GM21528 (cell line): Measurements from ENCODE around the gene STYX.
"Not testable (repeated sequence)": the region's sequence is repeated elsewhere in the genome, so short reads cannot be mapped to it uniquely, and the experiment has no call there.

Source experiments
- ATAC-seq: cut with Tn5 transposase; IDR thresholded peaks from one replicate; pipeline ENCODE4 v1.9.1; 2021; ENCODE audit warnings: mild to moderate bottlenecking, moderate library complexity; ENCODE audit not compliant: unreplicated experiment, low FRiP score

Gene STYX

DNA sequence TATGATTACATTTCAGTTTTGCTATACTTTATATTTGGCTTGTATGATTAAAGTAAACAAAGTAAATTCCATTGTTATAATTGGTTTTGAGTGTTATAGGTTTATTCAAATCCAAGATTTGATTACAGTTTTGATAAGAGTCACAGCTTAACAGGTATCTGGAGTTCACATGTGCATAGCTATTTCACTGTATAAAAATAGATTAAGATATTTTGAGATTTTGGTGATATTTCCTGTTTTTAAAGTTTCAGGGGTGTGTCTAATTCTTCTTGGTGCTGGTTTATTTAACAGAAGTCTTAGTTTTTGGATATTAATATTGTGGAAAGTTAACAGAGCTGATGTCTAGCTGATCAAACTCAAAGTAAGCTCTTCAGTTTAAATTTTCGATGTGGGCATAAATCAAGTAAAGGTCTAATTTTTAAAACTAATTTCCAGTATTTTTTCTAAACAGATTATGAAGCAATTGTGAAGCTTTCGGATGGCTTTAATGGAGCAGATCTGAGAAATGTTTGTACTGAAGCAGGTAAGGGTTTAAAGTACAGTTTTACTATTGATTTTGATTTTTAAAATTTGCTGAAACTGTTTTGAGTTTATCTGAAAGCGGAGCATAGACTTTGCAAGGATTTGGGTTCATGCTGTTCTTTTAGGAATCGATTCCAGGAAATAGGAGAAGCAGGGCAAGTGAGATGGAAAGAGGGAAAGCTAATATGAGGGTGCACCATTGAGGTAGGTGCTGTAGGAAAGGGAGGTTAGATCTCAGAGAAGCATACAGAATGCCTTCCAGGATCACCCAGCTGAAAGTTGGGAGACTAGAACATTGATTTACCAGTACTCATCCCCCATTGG lies 6.2 kb upstream of the STYX start:
- ATAC-seq: no peak

DNA sequence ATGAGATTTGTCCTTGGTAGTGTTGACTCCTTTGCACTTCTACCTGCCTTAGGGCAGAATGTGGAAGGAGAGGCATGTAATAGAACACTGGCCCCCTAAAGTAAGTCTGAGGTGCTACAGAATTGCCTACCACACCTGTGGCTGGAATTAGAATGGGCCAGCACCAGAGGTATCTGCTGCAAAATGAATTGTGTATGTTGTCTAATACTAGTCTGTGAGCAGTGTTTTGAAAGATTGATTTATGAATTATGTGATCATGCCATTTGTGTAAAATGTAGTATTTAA lies 5.7 kb upstream of the STYX start:
- ATAC-seq: no peak

DNA sequence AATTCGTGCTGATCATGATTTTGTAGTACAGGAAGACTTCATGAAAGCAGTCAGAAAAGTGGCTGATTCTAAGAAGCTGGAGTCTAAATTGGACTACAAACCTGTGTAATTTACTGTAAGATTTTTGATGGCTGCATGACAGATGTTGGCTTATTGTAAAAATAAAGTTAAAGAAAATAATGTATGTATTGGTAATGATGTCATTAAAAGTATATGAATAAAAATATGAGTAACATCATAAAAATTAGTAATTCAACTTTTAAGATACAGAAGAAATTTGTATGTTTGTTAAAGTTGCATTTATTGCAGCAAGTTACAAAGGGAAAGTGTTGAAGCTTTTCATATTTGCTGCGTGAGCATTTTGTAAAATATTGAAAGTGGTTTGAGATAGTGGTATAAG lies 2.5 kb upstream of the STYX start:
- ATAC-seq: not testable (repeated sequence)

DNA sequence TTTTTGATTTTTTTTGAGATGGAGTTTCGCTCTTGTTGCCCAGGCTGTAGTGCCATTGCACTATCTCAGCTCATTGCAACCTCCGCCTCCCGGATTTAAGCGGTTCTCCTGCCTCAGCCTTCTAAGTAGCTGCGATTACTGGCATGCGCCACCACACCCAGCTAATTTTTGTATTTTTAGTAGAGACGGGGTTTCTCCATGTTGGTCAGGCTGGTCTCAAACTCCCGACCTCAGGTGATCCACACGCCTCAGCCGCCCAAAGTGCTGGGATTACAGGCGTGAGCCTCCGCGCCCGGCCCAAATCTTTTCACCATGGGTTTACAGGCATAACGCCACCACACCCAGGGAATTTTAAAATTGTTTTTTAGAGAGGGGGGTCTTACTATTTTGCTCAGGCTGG lies 931 bp upstream of the STYX start:
- not testable (repeated sequence) for ATAC-seq

DNA sequence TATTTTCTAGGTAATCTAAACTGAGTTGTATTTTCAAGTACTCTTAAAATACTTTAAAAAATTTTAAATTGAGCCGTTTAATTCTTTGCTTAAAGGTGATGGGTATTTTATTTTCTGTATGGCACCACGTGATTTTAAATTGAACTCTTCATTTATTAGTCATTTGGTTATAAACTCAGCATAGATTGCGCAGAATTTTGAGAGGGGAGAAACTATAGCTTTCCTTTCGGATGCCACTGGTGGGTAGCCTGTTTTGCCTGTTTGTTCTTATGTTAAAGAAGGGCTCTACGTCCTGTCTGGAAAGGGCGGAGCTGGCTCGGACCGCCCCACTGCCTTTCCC lies 411 bp upstream of the STYX start:
- no peak for ATAC-seq

DNA sequence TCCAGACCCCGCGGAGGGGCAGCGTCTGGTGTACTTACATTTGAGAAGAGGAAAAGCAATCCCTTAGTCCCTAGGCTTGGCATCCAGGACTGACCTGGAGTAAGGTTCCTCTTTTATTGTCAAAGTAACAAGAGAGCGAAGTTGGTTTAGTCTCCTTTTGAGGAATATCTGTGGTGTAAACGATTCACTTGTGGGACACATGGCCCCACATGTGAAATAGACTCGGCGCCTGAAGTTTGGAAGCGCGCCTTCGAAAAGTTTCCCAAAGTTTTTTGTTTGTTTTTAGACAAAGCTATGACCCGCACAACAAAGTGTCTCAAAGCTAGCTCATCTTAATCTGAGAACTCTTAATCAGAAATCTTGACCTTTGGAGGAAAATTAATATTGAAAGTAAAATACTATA lies 744 bp downstream of the STYX start:
- no peak for ATAC-seq

DNA sequence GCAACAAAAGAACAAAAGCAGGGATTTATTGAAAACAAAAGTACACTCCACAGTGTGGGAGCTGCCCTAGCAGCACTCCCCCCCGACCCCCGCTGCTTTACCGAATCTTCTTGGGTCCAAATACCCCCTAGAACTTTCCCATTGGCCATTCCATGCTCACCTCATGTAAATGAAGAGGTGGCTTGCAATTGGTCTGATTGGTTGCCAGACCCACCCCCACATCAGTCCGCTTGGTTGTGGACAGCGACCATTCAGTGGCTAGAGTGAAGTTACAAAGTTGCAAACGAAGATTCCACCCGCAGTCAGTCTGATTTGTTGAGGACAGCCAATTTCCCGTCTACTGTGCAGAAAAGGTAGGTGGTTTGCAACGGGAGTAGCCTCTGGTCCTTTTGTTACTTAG lies 3.9 kb downstream of the STYX start:
- ATAC-seq: no peak

DNA sequence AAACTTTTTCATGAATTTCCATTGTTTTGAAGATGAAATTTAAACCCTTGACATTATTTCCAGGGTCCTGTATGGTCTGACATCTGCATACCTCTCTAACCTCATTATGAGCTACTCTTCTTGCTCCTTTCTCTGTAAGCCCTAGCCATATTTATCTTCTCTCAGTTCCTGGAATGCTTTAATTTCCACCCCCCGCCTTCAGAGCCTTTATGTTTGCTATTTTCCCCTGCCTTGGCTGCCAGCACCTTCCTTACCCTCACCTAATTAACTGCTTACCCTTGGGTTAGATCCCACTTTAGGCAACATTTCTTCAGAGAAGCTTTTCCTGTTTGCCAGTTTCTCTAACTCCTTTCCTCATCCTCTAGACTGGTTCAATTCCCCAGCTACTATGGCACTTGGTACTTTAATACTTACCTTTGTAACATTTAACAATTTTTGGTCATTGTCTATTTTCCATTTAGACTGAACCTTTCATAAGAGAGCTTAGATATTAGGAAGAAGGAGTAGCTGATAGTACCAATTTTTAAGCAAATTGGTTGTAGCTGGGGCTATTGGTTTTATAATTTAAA lies 6.0 kb downstream of the STYX start:
- ATAC-seq: no peak

DNA sequence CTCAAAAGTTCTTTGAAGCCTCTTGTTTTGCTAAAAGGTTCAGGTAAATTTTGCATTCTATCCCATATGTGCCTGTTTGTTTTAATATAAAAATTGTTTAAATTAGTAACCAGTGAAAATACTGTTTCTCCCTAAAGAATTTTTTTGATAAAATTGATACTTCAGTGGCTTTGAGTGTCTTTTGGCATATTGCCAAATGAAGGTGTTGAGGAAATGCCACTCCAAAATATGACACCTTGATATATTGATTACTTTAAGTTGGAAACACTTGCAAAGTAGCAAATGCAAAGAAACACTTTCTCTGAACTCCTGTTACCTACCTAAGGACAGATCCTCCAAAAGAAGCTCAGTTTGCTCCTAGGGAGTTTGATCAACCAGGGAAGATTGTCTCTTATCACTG lies 8.4 kb downstream of the STYX start:
- ATAC-seq: no peak

DNA sequence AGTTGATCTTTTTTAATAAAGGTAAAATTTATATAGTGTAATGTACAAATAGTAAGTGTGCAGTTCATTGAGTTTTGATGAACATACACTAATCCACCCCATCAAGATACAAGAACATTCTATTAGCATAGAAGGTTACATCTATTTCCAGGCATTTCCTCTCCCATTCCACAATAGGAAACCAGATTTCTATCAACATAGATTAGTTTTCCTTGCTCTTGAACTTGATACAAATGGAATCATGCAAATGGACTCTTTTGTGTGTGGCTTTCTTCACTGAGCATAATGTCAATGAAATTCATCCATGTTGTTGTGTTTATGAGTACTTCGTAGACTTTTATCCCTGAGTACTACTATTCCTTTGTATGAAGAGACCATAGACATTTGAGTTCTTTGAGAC lies 10.8 kb downstream of the STYX start:
- ATAC-seq: no peak

DNA sequence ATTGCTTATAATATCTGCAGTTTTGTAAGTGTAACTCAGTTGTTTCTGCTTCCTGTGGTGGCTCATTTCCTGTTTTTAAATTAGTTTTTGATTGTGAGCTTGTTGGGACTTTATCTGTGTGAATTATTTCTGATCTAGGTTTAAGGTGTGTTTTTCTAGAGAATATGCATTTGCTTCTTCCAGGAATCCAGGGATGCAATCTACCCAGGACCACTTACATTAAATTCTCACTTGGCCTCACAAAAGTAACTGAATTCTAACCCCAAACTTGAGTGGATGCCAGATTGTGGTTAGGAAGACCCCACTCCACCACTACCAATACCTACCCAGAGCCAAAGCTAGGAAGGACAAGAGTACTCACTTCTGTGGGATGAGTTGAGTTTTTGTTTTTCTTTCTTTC lies 11.9 kb downstream of the STYX start:
- ATAC-seq: no peak

DNA sequence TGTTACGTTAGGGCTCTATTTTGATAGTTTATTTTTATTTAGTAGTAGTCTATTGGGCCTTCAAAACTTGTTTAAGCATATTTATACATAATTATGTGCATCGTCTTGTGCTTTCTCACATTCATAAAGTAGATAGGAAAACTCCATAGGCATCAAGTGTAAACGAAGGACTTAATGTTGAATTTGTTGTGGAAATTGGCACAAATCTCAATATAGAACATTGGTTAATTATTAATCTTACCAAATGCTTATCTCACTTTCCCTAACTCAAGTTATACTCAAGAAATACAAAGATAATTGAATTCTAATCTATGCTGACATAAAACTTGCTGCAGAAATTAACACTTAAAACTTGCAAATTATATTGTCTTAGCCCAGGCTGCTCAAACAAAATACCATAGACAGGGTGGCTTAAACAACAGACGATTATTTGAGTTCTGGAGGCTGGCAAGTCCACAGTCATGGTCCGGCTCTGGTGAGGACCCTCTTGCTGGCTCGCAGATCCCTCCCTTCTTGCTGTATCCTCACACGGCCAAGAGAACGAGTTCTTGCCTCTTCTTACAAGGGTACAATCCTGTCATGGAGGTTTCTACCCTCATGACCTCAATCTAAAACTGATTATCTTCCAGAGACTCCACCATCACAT lies 18.8 kb downstream of the STYX start:
- no peak for ATAC-seq

DNA sequence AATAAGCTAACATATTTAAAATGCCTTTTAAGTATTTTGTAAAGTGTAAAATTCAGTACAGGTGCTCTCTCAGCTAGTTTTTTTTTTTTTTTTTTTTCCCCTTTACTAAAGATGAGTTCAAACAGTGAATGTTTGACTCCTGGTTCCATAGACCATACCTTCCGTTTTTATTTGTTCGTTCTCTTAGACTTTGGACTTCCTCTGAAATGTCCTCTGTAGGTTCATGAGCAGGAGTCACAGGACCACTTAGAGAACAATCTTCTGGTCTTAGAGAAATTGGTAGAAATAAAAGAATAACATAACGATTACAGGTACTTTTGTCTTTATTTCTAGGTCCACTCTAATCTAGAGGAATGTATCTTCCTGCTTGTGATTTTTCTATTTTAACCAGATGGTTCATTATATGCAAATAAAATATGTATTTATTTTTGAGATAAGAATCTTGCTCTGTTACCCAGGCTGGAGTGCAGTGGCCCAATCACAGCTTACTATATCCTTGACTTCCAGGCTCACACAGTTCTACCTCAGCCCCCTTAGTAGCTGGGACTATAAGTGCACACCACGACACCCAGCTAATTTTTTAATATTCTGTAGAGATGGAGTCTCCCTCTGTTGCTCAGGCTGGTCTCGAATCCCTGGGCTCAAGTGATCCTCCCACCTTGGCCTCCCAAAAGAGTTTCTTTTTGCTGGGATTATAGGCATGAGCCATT lies 25.8 kb downstream of the STYX start:
- ATAC-seq: no peak

DNA sequence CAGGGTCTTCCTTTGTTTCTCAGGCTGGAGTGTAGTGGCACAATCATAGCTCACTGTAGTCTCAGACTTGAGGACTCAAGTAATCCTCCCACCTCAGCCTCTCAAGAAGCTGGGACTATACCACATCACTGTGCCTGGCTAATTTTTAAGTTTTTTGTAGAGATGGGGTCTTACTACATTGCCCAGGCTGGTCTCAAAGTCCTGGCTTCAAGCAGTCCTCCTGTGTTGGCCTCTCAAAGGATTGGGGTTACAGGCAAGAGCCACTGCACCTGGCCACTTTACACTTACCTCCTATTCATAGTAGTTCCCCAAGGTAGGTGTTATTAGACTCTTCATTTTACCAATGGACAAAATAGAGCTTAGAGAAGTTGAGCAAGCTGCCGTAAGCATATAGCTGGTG lies 29.2 kb downstream of the STYX start:
- no peak for ATAC-seq

DNA sequence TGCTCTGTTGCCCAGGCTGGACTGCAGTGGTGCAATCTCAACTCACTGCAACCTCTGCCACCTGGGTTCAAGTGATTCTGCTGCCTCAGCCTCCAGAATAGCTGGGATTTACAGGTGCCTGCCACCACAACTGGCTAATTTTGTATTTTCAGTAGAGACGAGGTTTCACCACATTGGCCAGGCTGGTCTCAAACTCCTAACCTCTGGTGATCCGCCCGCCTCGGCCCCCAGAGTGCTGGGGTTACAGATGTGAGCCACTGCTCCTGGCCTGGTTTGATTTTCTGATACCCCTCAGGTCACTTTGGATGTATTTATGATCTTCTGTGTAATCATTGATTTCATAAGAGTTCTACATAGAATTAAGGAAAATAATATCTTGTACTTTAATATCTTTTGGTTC lies 33.0 kb downstream of the STYX start:
- not testable (repeated sequence) for ATAC-seq

DNA sequence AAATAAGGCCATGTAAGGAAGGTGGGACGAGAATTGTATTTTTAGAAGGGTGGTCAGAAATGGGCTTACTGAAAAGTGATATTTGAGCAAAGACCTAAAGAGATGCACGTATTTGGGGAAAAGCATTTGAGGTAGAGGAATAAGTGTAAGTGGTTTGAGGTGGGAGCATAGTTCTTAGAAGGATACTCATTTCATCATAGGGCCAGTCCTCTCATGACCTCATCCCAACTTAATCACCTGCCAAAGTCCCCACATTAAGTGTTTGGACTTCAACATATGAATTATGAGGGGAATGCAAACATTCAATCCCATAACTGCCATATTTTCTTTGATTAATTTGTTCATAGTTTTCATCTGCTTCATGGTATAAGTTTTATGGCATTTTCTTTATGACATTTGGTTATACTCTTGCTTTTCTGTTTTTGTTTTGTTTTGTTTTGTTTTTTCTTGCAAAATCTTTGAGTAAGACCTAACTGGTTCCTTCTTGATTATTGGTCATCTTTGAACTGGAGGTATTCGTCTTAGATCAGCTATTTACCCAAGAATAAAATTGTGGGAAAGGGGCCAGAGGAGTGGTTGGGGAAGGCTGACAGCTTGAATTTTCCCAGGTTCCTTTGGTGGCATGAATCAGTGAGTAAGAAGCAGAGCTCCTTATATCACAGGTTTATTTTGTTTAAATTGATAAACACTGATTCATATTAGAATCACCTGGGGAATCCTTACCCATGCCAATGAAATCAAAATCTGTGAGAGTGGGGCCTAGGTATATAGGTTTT lies 37.3 kb downstream of the STYX start:
- ATAC-seq: no peak

DNA sequence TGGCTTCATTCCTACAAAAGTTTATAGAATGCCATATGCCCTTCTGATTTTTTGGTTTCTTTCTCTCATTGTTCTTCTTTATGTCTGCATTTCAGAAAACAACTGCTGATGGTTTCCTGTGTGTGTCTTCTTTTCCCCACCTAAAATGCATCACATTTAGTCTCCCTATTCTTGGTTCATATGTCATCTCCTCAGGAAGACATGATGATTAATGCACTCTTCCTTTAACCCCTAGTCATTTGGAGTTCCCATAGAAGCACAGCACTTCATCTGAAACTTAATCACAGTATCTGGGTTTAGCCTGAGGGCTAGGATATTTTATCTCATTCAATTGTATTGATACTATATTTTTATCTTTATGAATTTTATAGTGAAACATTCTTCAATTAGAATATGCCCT lies 39.9 kb downstream of the STYX start:
- ATAC-seq: no peak

DNA sequence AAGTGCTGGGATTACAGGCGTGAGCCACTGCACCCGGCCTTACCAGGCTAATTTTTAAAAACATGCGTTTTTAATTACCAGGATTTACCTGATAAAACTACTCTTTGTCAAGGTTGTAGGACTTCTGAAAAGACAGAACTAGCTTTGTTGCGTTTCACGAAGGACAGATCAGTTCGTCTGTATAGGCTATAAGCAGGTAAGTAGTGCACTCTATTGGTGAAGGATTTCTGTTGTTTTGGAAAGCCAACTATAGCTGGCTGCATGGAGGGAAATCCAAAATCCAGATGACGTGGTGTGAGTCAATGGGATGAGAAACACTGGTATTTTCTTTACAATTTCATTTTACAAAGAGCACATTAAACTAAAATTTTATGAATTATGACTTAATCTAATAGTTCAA lies 46.9 kb downstream of the STYX start:
- ATAC-seq: no peak

DNA sequence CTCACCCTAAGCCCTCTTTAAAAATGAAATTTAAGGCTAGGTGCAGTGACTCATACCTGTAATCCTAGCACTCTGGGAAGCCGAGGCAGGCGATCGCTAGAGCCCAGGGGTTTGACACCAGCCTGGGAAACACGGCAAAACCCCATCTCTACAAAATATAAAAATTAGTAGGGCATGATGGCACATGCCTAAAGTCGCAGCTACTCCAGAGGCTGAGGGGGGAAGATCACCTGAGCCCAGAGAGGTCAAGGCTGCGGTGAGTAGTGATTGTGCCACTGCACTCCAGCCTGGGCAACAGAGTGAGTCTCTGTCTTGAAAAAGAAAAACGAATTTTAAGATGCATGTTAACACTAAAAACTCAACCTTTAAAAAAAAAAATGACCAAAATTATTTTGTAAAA lies 48.7 kb downstream of the STYX start:
- no peak for ATAC-seq

DNA sequence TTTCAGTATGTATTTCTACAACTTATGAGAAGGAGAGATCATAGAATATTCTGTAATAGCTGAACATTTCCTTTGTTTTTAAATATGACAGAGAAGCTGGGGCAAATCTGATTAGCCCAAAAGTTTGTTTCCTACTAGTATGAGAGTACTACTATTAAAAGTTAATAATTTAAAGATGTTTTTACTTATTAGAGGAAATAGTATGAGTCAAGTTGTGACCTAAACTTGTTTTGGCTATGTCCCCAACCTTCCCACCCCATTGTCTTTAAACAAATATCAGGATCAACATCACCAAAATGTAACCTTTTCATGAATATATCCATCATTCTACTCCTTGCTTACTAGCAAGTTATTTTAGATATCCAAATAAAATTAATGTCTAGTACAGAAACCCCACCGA lies 50.9 kb downstream of the STYX start:
- ATAC-seq: no peak

DNA sequence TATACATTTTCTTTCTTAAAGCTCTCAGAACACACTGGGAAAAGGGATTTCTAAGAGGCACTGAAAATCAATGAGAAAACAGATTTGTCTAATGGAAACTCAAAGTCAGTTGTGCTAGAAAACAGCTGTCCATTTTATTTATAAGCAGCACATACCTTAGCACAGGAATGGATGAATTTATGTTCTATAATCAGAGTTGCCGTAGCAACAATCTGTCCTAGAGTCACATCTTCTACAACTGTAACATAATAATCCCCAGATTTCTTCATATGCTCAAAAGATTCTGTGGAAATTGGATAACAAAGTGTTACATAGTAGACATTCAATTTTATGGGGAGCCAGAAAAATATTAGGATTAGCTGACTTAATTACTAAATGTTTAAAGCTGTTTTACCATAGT lies 51.7 kb downstream of the STYX start:
- ATAC-seq: no peak
